ENCODE measurements around the gene SLC24A4.

Gene SLC24A4

GRCh38 chr14:92323011-92323915 is at the start of gene SLC24A4:
SLC24A4 (plus strand) TSS chr14:92323165; CDS start chr14:92323831, 666 bp downstream.
- Histone ChIP-seq H3K9ac (ENCODE audit: low read length) (no peak within 1 kb of the TSS), H3K4me1 (ENCODE audit: control insufficient read depth, low read depth, low read length) (peaks cover 4% of the 10 kb centered on the region), H3K36me3 (ENCODE audit: control insufficient read depth, low read depth, low read length) (no peaks in the 10 kb centered on the region), H3K27ac (ENCODE audit: low read length) (no peak within 1 kb of the TSS), H3K9me3 (ENCODE audit: control insufficient read depth, low read depth, low read length) (no peaks in the 10 kb centered on the region), H3K4me3 (ENCODE audit: low read length) (peak within 1 kb of the TSS; percentile 48), H3K27me3 (ENCODE audit: control insufficient read depth, insufficient read depth, low read length) (peaks cover 70% of the 10 kb centered on the region)

GRCh38 chr14:92273166-92273565 is 49.8 kb upstream of the SLC24A4 start:
- no peak overlapping the region for H3K27ac ChIP-seq (ENCODE audit: low read length)
- H3K9me3 ChIP-seq (ENCODE audit: control insufficient read depth, low read depth, low read length): no peaks in the 10 kb centered on the region
- H3K9ac ChIP-seq (ENCODE audit: low read length): no peak overlapping the region
- H3K4me1 ChIP-seq (ENCODE audit: control insufficient read depth, low read depth, low read length): no peaks in the 10 kb centered on the region
- H3K27me3 ChIP-seq (ENCODE audit: control insufficient read depth, insufficient read depth, low read length): no peaks in the 10 kb centered on the region
- H3K4me3 ChIP-seq (ENCODE audit: low read length): no peak overlapping the region
- H3K36me3 ChIP-seq (ENCODE audit: control insufficient read depth, low read depth, low read length): no peaks in the 10 kb centered on the region

GRCh38 chr14:92274055-92274454 is 48.9 kb upstream of the SLC24A4 start:
- H3K36me3 ChIP-seq (ENCODE audit: control insufficient read depth, low read depth, low read length): no peaks in the 10 kb centered on the region
- H3K27ac ChIP-seq (ENCODE audit: low read length): no peak overlapping the region
- no peaks in the 10 kb centered on the region for H3K27me3 ChIP-seq (ENCODE audit: control insufficient read depth, insufficient read depth, low read length)
- no peaks in the 10 kb centered on the region for H3K9me3 ChIP-seq (ENCODE audit: control insufficient read depth, low read depth, low read length)
- H3K9ac ChIP-seq (ENCODE audit: low read length): no peak overlapping the region
- no peaks in the 10 kb centered on the region for H3K4me1 ChIP-seq (ENCODE audit: control insufficient read depth, low read depth, low read length)
- H3K4me3 ChIP-seq (ENCODE audit: low read length): no peak overlapping the region

GRCh38 chr14:92276074-92276473 is 46.9 kb upstream of the SLC24A4 start:
- Histone ChIP-seq H3K9me3 (ENCODE audit: control insufficient read depth, low read depth, low read length) (no peaks in the 10 kb centered on the region), H3K4me3 (ENCODE audit: low read length) (no peak overlapping the region)

GRCh38 chr14:92277031-92277430 is 45.9 kb upstream of the SLC24A4 start:
- H3K27me3 ChIP-seq (ENCODE audit: control insufficient read depth, insufficient read depth, low read length): no peaks in the 10 kb centered on the region
- H3K4me1 ChIP-seq (ENCODE audit: control insufficient read depth, low read depth, low read length): no peaks in the 10 kb centered on the region
- H3K9me3 ChIP-seq (ENCODE audit: control insufficient read depth, low read depth, low read length): no peaks in the 10 kb centered on the region
- H3K4me3 ChIP-seq (ENCODE audit: low read length): no peak overlapping the region
- H3K9ac ChIP-seq (ENCODE audit: low read length): no peak overlapping the region
- no peaks in the 10 kb centered on the region for H3K36me3 ChIP-seq (ENCODE audit: control insufficient read depth, low read depth, low read length)
- H3K27ac ChIP-seq (ENCODE audit: low read length): no peak overlapping the region

More at GRCh38 chr14:92276074-92276473, 46.9 kb upstream of the SLC24A4 start:
- Histone ChIP-seq H3K36me3 (ENCODE audit: control insufficient read depth, low read depth, low read length) (no peaks in the 10 kb centered on the region), H3K4me1 (ENCODE audit: control insufficient read depth, low read depth, low read length) (no peaks in the 10 kb centered on the region), H3K27me3 (ENCODE audit: control insufficient read depth, insufficient read depth, low read length) (no peaks in the 10 kb centered on the region), H3K27ac (ENCODE audit: low read length) (no peak overlapping the region), H3K9ac (ENCODE audit: low read length) (no peak overlapping the region)

GRCh38 chr14:92280554-92281262 is 42.3 kb upstream of the SLC24A4 start:
- Histone ChIP-seq H3K9me3 (ENCODE audit: control insufficient read depth, low read depth, low read length) (no peaks in the 10 kb centered on the region), H3K27me3 (ENCODE audit: control insufficient read depth, insufficient read depth, low read length) (no peaks in the 10 kb centered on the region), H3K4me1 (ENCODE audit: control insufficient read depth, low read depth, low read length) (no peaks in the 10 kb centered on the region), H3K4me3 (ENCODE audit: low read length) (no peak overlapping the region), H3K9ac (ENCODE audit: low read length) (no peak overlapping the region), H3K36me3 (ENCODE audit: control insufficient read depth, low read depth, low read length) (no peaks in the 10 kb centered on the region), H3K27ac (ENCODE audit: low read length) (no peak overlapping the region)

GRCh38 chr14:92282669-92283068 is 40.3 kb upstream of the SLC24A4 start:
- no peaks in the 10 kb centered on the region for H3K9me3 ChIP-seq (ENCODE audit: control insufficient read depth, low read depth, low read length)
- H3K27ac ChIP-seq (ENCODE audit: low read length): no peak overlapping the region
- H3K9ac ChIP-seq (ENCODE audit: low read length): no peak overlapping the region
- H3K27me3 ChIP-seq (ENCODE audit: control insufficient read depth, insufficient read depth, low read length): no peaks in the 10 kb centered on the region
- no peaks in the 10 kb centered on the region for H3K36me3 ChIP-seq (ENCODE audit: control insufficient read depth, low read depth, low read length)
- no peak overlapping the region for H3K4me3 ChIP-seq (ENCODE audit: low read length)
- no peaks in the 10 kb centered on the region for H3K4me1 ChIP-seq (ENCODE audit: control insufficient read depth, low read depth, low read length)

GRCh38 chr14:92285311-92285710 is 37.7 kb upstream of the SLC24A4 start:
- no peaks in the 10 kb centered on the region for H3K27me3 ChIP-seq (ENCODE audit: control insufficient read depth, insufficient read depth, low read length)
- no peaks in the 10 kb centered on the region for H3K36me3 ChIP-seq (ENCODE audit: control insufficient read depth, low read depth, low read length)
- no peak overlapping the region for H3K4me3 ChIP-seq (ENCODE audit: low read length)
- H3K4me1 ChIP-seq (ENCODE audit: control insufficient read depth, low read depth, low read length): no peaks in the 10 kb centered on the region
- no peak overlapping the region for H3K27ac ChIP-seq (ENCODE audit: low read length)
- H3K9me3 ChIP-seq (ENCODE audit: control insufficient read depth, low read depth, low read length): no peaks in the 10 kb centered on the region
- no peak overlapping the region for H3K9ac ChIP-seq (ENCODE audit: low read length)

GRCh38 chr14:92287987-92288386 is 35.0 kb upstream of the SLC24A4 start:
- H3K9ac ChIP-seq (ENCODE audit: low read length): no peak overlapping the region
- H3K4me3 ChIP-seq (ENCODE audit: low read length): no peak overlapping the region
- H3K27me3 ChIP-seq (ENCODE audit: control insufficient read depth, insufficient read depth, low read length): no peaks in the 10 kb centered on the region
- no peaks in the 10 kb centered on the region for H3K36me3 ChIP-seq (ENCODE audit: control insufficient read depth, low read depth, low read length)
- H3K27ac ChIP-seq (ENCODE audit: low read length): no peak overlapping the region
- no peaks in the 10 kb centered on the region for H3K9me3 ChIP-seq (ENCODE audit: control insufficient read depth, low read depth, low read length)
- H3K4me1 ChIP-seq (ENCODE audit: control insufficient read depth, low read depth, low read length): no peaks in the 10 kb centered on the region

GRCh38 chr14:92288994-92289660 is 33.8 kb upstream of the SLC24A4 start:
- Histone ChIP-seq H3K27me3 (ENCODE audit: control insufficient read depth, insufficient read depth, low read length) (no peaks in the 10 kb centered on the region), H3K4me3 (ENCODE audit: low read length) (no peak overlapping the region), H3K4me1 (ENCODE audit: control insufficient read depth, low read depth, low read length) (no peaks in the 10 kb centered on the region), H3K9me3 (ENCODE audit: control insufficient read depth, low read depth, low read length) (no peaks in the 10 kb centered on the region), H3K27ac (ENCODE audit: low read length) (no peak overlapping the region), H3K36me3 (ENCODE audit: control insufficient read depth, low read depth, low read length) (no peaks in the 10 kb centered on the region), H3K9ac (ENCODE audit: low read length) (no peak overlapping the region)

- Histone ChIP-seq H3K27ac (ENCODE audit: low read length) (no peak overlapping the region), H3K9me3 (ENCODE audit: control insufficient read depth, low read depth, low read length) (no peaks in the 10 kb centered on the region), H3K27me3 (ENCODE audit: control insufficient read depth, insufficient read depth, low read length) (no peaks in the 10 kb centered on the region), H3K36me3 (ENCODE audit: control insufficient read depth, low read depth, low read length) (no peaks in the 10 kb centered on the region), H3K4me3 (ENCODE audit: low read length) (no peak overlapping the region), H3K4me1 (ENCODE audit: control insufficient read depth, low read depth, low read length) (no peaks in the 10 kb centered on the region), H3K9ac (ENCODE audit: low read length) (no peak overlapping the region)
Observed at GRCh38 chr14:92292673-92293072, 30.3 kb upstream of the SLC24A4 start.

Measured in iPS-18a (cell line).